Small intestine (tissue), 7 donors: Measurements from ENCODE around the gene KIAA0319L. TPM values are rescaled to one million over a fixed set of nuclear protein-coding genes. Genes with fewer than 3 reads are reported as not detected.

Experiments used
- DNase-seq, 2 donors: peaks; one replicate each; pipeline versions ENCODE4 v3.0.0 to v3.0.0-alpha.2; 2013
- FAIRE-seq: peaks from 2 replicates; lab custom pipeline; 2012; peaks lifted over from hg19 to GRCh38; lab: Jason Lieb, UNC
- H3K27ac ChIP-seq, 3 donors: one replicate each; pipeline ENCODE4 v1.5.1; 2013; ENCODE audit warnings: low read length in 2 of 3, mild to moderate bottlenecking in 2 of 3, control low read depth in 1 of 3, inconsistent platforms in 1 of 3, low read depth in 1 of 3, moderate library complexity in 1 of 3
- H3K27me3 ChIP-seq, 3 donors: one replicate each; pipeline ENCODE4 v1.6.1; 2013; ENCODE audit warnings: low read length in 3 of 3, inconsistent platforms in 1 of 3; ENCODE audit not compliant: control insufficient read depth in 3 of 3, insufficient read depth in 3 of 3
- H3K36me3 ChIP-seq, 3 donors: one replicate each; pipeline ENCODE4 v1.6.1; 2013; ENCODE audit warnings: low read length in 3 of 3, inconsistent platforms in 1 of 3, low read depth in 1 of 3, mild to moderate bottlenecking in 1 of 3, moderate library complexity in 1 of 3; ENCODE audit not compliant: control insufficient read depth in 3 of 3, insufficient read depth in 2 of 3
- H3K4me1 ChIP-seq, 3 donors: one replicate each; pipeline ENCODE4 v1.6.1; 2013; ENCODE audit warnings: low read length in 2 of 3, inconsistent platforms in 1 of 3, low read depth in 1 of 3, mild to moderate bottlenecking in 1 of 3, moderate library complexity in 1 of 3; ENCODE audit not compliant: control insufficient read depth in 3 of 3, insufficient read depth in 2 of 3
- H3K4me3 ChIP-seq, 3 donors: one replicate each; pipeline ENCODE4 v1.5.1; 2013; ENCODE audit warnings: low read length in 3 of 3, control low read depth in 1 of 3, inconsistent platforms in 1 of 3, low read depth in 1 of 3, mild to moderate bottlenecking in 1 of 3, moderate library complexity in 1 of 3
- H3K9me3 ChIP-seq, 2 donors: one replicate each; pipeline ENCODE4 v1.6.1; 2013; ENCODE audit warnings: low read depth in 1 of 2, low read length in 1 of 2; ENCODE audit not compliant: control insufficient read depth in 2 of 2, insufficient read depth in 1 of 2
- WGBS, 3 donors: extraction: QIAGEN DNeasy Blood & Tissue Kit; methylation state at CpG; one replicate each; pipeline ENCODE4 v1.1.7; 2013; 5-methylcytosine and 5-hydroxymethylcytosine counted together
- polyA plus RNA-seq, 4 donors: library from polyadenylated mRNA; stranded (reverse) in 3 of 4; unstranded in 1 of 4; fragments of 200-250 nt in 3 of 4; fragments of 120-200 nt in 1 of 4; gene quantifications; one replicate each; pipeline versions ENCODE4 v1.2.1 to v1.2.3, GENCODE V29; 2013
- donor health status: healthy with polysubstance abuse.
- donor health status: control.
- donor health status: control.
- donor health status: Bipolar disorder and iron deficiency.
- donor health status: healthy.

Gene KIAA0319L
- polyA plus RNA-seq, 4 donors: 14.1 to 66.4 (median 21.9) TPM

DNA sequence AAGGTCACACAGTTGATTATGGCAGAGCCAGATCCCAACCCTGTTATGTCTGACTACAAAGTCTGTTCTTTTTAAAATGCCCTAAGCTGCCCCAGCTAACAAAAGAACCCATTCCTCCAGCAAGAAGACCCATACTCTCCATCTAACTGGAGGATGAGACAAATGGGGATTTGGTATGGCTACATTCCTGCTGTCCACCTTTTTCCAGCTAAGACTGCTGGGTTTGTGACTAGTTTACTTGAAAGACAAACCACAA is 112.8 kb downstream of the KIAA0319L start:
- H3K36me3 ChIP-seq: peaks cover 9 to 57% (median 34%) of the 10 kb centered on the region in 3 donors
- no peak for FAIRE-seq
- no peak for DNase-seq
- no peak overlapping the region for H3K27ac ChIP-seq
- H3K27me3 ChIP-seq: no peaks in the 10 kb centered on the region
- no peaks in the 10 kb centered on the region for H3K4me1 ChIP-seq
- H3K4me3 ChIP-seq: no peak overlapping the region
- H3K9me3 ChIP-seq: no peaks in the 10 kb centered on the region

- H3K9me3 ChIP-seq: no peaks in the 10 kb centered on the region
- H3K36me3 ChIP-seq: peaks cover 9 to 60% (median 34%) of the 10 kb centered on the region in 3 donors
- WGBS, 3 donors: 83 to 88% (median 86%) methylated on average over 5 of the region's 5 CpGs
- H3K4me3 ChIP-seq: no peak overlapping the region
- no peak overlapping the region for H3K27ac ChIP-seq
- H3K4me1 ChIP-seq: no peaks in the 10 kb centered on the region
- no peak for DNase-seq
- no peaks in the 10 kb centered on the region for H3K27me3 ChIP-seq
- FAIRE-seq: no peak
Observed at GRCh38 chr1:35443768-35444518, 113.3 kb downstream of the KIAA0319L start.

- no peak for FAIRE-seq
- H3K27ac ChIP-seq: no peak overlapping the region
- WGBS, 3 donors: 74 to 84% (median 83%) methylated on average over 4 of the region's 4 CpGs
Observed at GRCh38 chr1:35442734-35443133, 114.5 kb downstream of the KIAA0319L start.

DNA sequence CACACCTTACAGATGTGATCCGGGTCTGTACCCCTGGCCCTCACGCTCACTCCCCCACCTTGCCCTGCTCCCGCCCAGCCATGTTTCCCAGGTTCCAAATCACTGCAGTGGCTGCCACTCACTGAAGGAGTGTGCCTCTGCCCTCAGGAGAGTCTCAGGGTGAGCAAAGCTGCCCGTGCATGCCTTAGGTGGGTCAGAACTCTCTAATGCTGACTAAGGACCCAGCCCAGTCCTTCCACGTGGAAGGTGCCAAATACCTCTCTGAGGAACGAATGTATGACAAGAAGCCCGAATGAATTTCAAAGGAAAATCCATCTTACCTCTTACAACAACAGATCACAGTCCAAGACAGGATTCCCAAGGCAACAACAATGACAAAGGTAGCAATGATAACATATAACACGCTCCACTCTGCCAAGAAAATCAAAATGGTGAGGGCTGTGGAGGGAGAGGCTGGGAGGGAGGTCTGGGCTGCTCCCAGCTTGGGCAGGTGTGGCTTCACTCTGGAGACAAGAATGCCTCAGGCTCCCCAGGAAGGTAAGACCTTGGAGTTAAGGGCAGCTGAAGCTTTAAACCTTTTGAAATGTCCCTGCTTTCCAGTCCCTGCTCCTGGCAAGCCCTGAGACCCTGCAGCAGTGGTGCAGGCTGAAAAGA is 115.2 kb downstream of the KIAA0319L start:
- FAIRE-seq (no peak), DNase-seq (no peak)
- H3K4me1 ChIP-seq: no peaks in the 10 kb centered on the region
- no peaks in the 10 kb centered on the region for H3K9me3 ChIP-seq
- peaks cover 4 to 62% (median 34%) of the 10 kb centered on the region in 3 donors for H3K36me3 ChIP-seq
- no peak overlapping the region for H3K4me3 ChIP-seq
- H3K27me3 ChIP-seq: no peaks in the 10 kb centered on the region
- 85 to 90% (median 86%) methylated on average over 8 of the region's 8 CpGs for WGBS, 3 donors
- no peak overlapping the region for H3K27ac ChIP-seq

More at GRCh38 chr1:35442734-35443133, 114.5 kb downstream of the KIAA0319L start:
- H3K9me3 ChIP-seq: no peaks in the 10 kb centered on the region
- H3K36me3 ChIP-seq: peaks cover 6 to 60% (median 32%) of the 10 kb centered on the region in 3 donors
- H3K27me3 ChIP-seq: no peaks in the 10 kb centered on the region
- no peak for DNase-seq
- H3K4me1 ChIP-seq: no peaks in the 10 kb centered on the region
- H3K4me3 ChIP-seq: no peak overlapping the region

- Histone ChIP-seq H3K9me3 (no peaks in the 10 kb centered on the region), H3K27me3 (no peaks in the 10 kb centered on the region), H3K27ac (no peak overlapping the region), H3K36me3 (peaks cover 0 to 81% (median 33%) of the 10 kb centered on the region in 3 donors), H3K4me3 (no peak overlapping the region), H3K4me1 (no peaks in the 10 kb centered on the region)
- no peak for DNase-seq
- WGBS, 3 donors: 90 to 100% (median 100%) methylated on average over 1 of the region's 1 CpG
- FAIRE-seq: no peak
Observed at GRCh38 chr1:35439626-35440025, 117.6 kb downstream of the KIAA0319L start.

- WGBS, 3 donors: 96 to 98% (median 96%) methylated on average over 9 of the region's 9 CpGs
- no peak for FAIRE-seq
Observed at GRCh38 chr1:35437200-35437599, 120.0 kb downstream of the KIAA0319L start.

GRCh38 chr1:35436078-35436477 is 121.1 kb downstream of the KIAA0319L start:
- no peaks in the 10 kb centered on the region for H3K9me3 ChIP-seq
- FAIRE-seq (no peak), DNase-seq (no peak)
- no peaks in the 10 kb centered on the region for H3K4me1 ChIP-seq
- peaks cover 3 to 80% (median 23%) of the 10 kb centered on the region in 3 donors for H3K36me3 ChIP-seq
- no peaks in the 10 kb centered on the region for H3K27me3 ChIP-seq
- 95 to 99% (median 97%) methylated on average over 10 of the region's 10 CpGs for WGBS, 3 donors
- no peak overlapping the region for H3K27ac ChIP-seq
- H3K4me3 ChIP-seq: no peak overlapping the region

More at GRCh38 chr1:35437200-35437599, 120.0 kb downstream of the KIAA0319L start:
- H3K36me3 ChIP-seq: peaks cover 3 to 86% (median 26%) of the 10 kb centered on the region in 3 donors
- DNase-seq: no peak
- no peak overlapping the region for H3K27ac ChIP-seq
- H3K4me1 ChIP-seq: no peaks in the 10 kb centered on the region
- no peaks in the 10 kb centered on the region for H3K27me3 ChIP-seq
- H3K4me3 ChIP-seq: no peak overlapping the region
- H3K9me3 ChIP-seq: no peaks in the 10 kb centered on the region

GRCh38 chr1:35434703-35435102 is 122.5 kb downstream of the KIAA0319L start:
- H3K27ac ChIP-seq: no peak overlapping the region
- 91 to 95% (median 93%) methylated on average over 12 of the region's 12 CpGs for WGBS, 3 donors
- no peak overlapping the region for H3K4me3 ChIP-seq
- no peak for DNase-seq
- no peaks in the 10 kb centered on the region for H3K27me3 ChIP-seq
- peaks cover 3 to 71% (median 15%) of the 10 kb centered on the region in 3 donors for H3K36me3 ChIP-seq
- no peaks in the 10 kb centered on the region for H3K9me3 ChIP-seq
- H3K4me1 ChIP-seq: no peaks in the 10 kb centered on the region
- no peak for FAIRE-seq
